GM12878 (cell line): ENCODE data around the gene PLEKHG4B. TPM values are rescaled to one million over a fixed set of nuclear protein-coding genes. Genes with fewer than 3 reads are reported as not detected.
"Not testable (repeated sequence)": the region's sequence is repeated elsewhere in the genome, so short reads cannot be mapped to it uniquely, and the experiment has no call there.

Experiments used
- ATAC-seq: fragments of 200-7000 bp; cut with Tn5 transposase; 3 replicates; pipeline ENCODE4 v1.9.1; 2020; ENCODE audit warnings: mild to moderate bottlenecking, moderate library complexity
- BruUV-seq: library from RNA; stranded (reverse); fragments of 400-500 nt; replicated peaks from 2 replicates; lab custom pipeline; 2021; lab: Mats Ljungman, UMichigan
- CTCF ChIA-PET: fragments of 300-600 bp; sonication (Branson Sonifier 250); formaldehyde crosslinking; extraction: SDS; loops from one replicate; lab custom pipeline; 2021; ENCODE audit warnings: inconsistent platforms; lab: Yijun Ruan, JAX
- POLR2A ChIA-PET: fragments of 350-600 bp; formaldehyde crosslinking; extraction: SDS; loops from one replicate; lab custom pipeline; 2021; ENCODE audit warnings: inconsistent platforms; lab: Charles Lee
- RAD21 ChIA-PET: fragments of 300-600 bp; sonication (Branson Sonifier 250); formaldehyde crosslinking; loops from one replicate; lab custom pipeline; 2023; ENCODE audit warnings: antibody characterized with exemption; ENCODE audit not compliant: unreplicated experiment; lab: Charles Lee
- SMC1A ChIA-PET: fragments of 300-600 bp; sonication (Branson Sonifier 250); formaldehyde crosslinking; loops from one replicate; lab custom pipeline; 2023; ENCODE audit not compliant: unreplicated experiment, uncharacterized antibody; lab: Charles Lee
- DNase-seq: peaks from one replicate; pipeline ENCODE4 v3.0.0-alpha.2; 2011; ENCODE audit warnings: low read depth, low spot score
- FAIRE-seq: peaks from 3 replicates; lab custom pipeline; 2011; peaks lifted over from hg19 to GRCh38; lab: Jason Lieb, UNC
- H2AFZ ChIP-seq: 2 replicates; pipeline ENCODE4 v1.6.0; 2011; ENCODE audit warnings: low read depth, low read length, control low read depth; ENCODE audit not compliant: control insufficient read depth
- H3K27ac ChIP-seq: 2 replicates; pipeline ENCODE4 v1.5.1; 2011; ENCODE audit warnings: control low read depth; ENCODE audit not compliant: control insufficient read depth, insufficient read depth
- H3K27me3 ChIP-seq, 2 experiments: replicated peaks in 1 of 2; 2 replicates each; pipeline versions ENCODE4 v1.6.0 to v1.6.1; 2011; ENCODE audit warnings: low read length in 1 of 2; ENCODE audit not compliant: control insufficient read depth in 2 of 2, insufficient read depth in 2 of 2
- H3K36me3 ChIP-seq, 2 experiments: 2 replicates each; pipeline ENCODE4 v1.5.1; 2011; ENCODE audit warnings: low read length in 1 of 2; ENCODE audit not compliant: control insufficient read depth in 2 of 2, insufficient read depth in 2 of 2
- H3K4me1 ChIP-seq: 2 replicates; pipeline ENCODE4 v1.6.1; 2011; ENCODE audit warnings: mild to moderate bottlenecking, low read length, moderate library complexity, mixed read lengths; ENCODE audit not compliant: control insufficient read depth, insufficient read depth
- H3K4me2 ChIP-seq: 2 replicates; pipeline ENCODE4 v1.6.0; 2011; ENCODE audit warnings: control low read depth; ENCODE audit not compliant: control insufficient read depth, insufficient read depth
- H3K4me3 ChIP-seq: fragments of 200-600 bp; sonication (generic); 2 replicates; pipeline ENCODE4 v1.5.1; 2016
- H3K79me2 ChIP-seq: 2 replicates; pipeline ENCODE4 v1.6.0; 2011; ENCODE audit warnings: low read length; ENCODE audit not compliant: control insufficient read depth, insufficient read depth
- H3K9ac ChIP-seq: 2 replicates; pipeline ENCODE4 v1.8.0; 2011; ENCODE audit warnings: low read length, control low read depth, mixed read lengths; ENCODE audit not compliant: control insufficient read depth, insufficient read depth
- H3K9me3 ChIP-seq: replicated peaks from 3 replicates; pipeline ENCODE4 v1.5.1; 2011; ENCODE audit warnings: mild to moderate bottlenecking, low read length; ENCODE audit not compliant: control insufficient read depth, insufficient read depth
- H4K20me1 ChIP-seq: 2 replicates; pipeline ENCODE4 v1.6.0; 2011; ENCODE audit not compliant: control insufficient read depth, insufficient read depth
- CBX5 ChIP-seq: sonication (generic); IDR thresholded peaks from 2 replicates; pipeline ENCODE4 v1.6.1; 2016; ENCODE audit warnings: low read depth, moderate library complexity, mild to moderate bottlenecking, inconsistent platforms
- CHD4 ChIP-seq: fragments of 200-600 bp; sonication (generic); IDR thresholded peaks from 2 replicates; pipeline ENCODE4 v1.6.1; 2016; ENCODE audit warnings: mild to moderate bottlenecking
- NFYB ChIP-seq: IDR thresholded peaks from 2 replicates; pipeline ENCODE4 v1.6.1; 2011; ENCODE audit warnings: low read depth, mild to moderate bottlenecking, low read length, improper control_type of control experiment, moderate library complexity; ENCODE audit not compliant: insufficient read depth
- RFX5 ChIP-seq: IDR thresholded peaks from 2 replicates; pipeline ENCODE4 v1.6.1; 2011; ENCODE audit warnings: low read depth, low read length, improper control_type of control experiment
- SREBF1 ChIP-seq: IDR thresholded peaks from 2 replicates; pipeline ENCODE4 v1.6.1; 2012; ENCODE audit warnings: mild to moderate bottlenecking, low read length
- ZBED1 ChIP-seq: IDR thresholded peaks from 2 replicates; pipeline ENCODE4 v1.6.1; 2016; ENCODE audit warnings: borderline replicate concordance
- WGBS: methylation state at CpG from one replicate; pipeline ENCODE4 v1.1.6; 2016; ENCODE audit warnings: low lambda C conversion rate; ENCODE audit not compliant: insufficient replicate concordance, insufficient coverage; ENCODE audit errors: missing lambda C conversion rate; 5-methylcytosine and 5-hydroxymethylcytosine counted together
- in situ Hi-C: fragments of 300-500 bp; cut with MboI; formaldehyde crosslinking; loops from 9 replicates; pipeline ENCODE4 v1.14.3; 2018; ENCODE audit warnings: mixed read lengths
- intact Hi-C: fragments of 100-400 bp; cut with micrococcal nuclease; formaldehyde crosslinking; loops from one replicate; pipeline ENCODE4 v1.14.2; 2022; ENCODE audit not compliant: unreplicated experiment
- polyA plus RNA-seq, 11 experiments: library from polyadenylated mRNA; depleted of rRNA in 4 of 11; unstranded in 6 of 11; stranded (reverse) in 5 of 11; fragments of >200 nt; fragmentation: Nextera tagmentation in 4 of 11; fragmentation: Illumina TruSeq in 1 of 11; extraction: Ambion mirVana in 4 of 11; extraction: Trizol in 1 of 11; gene quantifications; 1 replicate in 1 of 11; 2 replicates in 10 of 11; pipeline versions ENCODE4 v1.2.1 to v1.2.3, GENCODE V29; 2011 to 2016; ENCODE audit warnings: inconsistent platforms in 2 of 11, missing spikeins in 2 of 11, low read depth in 1 of 11
- total RNA-seq, 4 experiments: library from RNA; depleted of rRNA in 3 of 4; stranded (reverse); fragments of >200 nt in 3 of 4; fragmentation: Illumina TruSeq in 1 of 4; extraction: Trizol in 1 of 4; gene quantifications; 2 replicates each; pipeline versions ENCODE4 v1.2.1 to v1.2.3, GENCODE V29; 2013 to 2021
- TF ChIP-seq, protein P1 (sequence below): fragments of 450-650 bp; IDR thresholded peaks from 2 replicates; pipeline ENCODE4 v1.6.1; 2017; ENCODE audit warnings: low read depth, mild to moderate bottlenecking, moderate library complexity
- TF ChIP-seq, protein P2 (sequence below): IDR thresholded peaks from 2 replicates; pipeline ENCODE4 v1.6.1; 2011; ENCODE audit warnings: low read depth, low read length, improper control_type of control experiment, borderline replicate concordance
- TF ChIP-seq, protein P3 (sequence below): fragments of 150-350 bp; IDR thresholded peaks from 2 replicates; pipeline ENCODE4 v1.6.1; 2016; ENCODE audit warnings: low read depth, low read length

The PLEKHG4B gene
- total and polyA plus RNA-seq, 10 of the 15 experiments (the other 5 are each of a cell fraction or from before 2014, with no cell fraction given) = under 0.01 to 0.05 (median 0.01) TPM; not detected in 6

DNA sequence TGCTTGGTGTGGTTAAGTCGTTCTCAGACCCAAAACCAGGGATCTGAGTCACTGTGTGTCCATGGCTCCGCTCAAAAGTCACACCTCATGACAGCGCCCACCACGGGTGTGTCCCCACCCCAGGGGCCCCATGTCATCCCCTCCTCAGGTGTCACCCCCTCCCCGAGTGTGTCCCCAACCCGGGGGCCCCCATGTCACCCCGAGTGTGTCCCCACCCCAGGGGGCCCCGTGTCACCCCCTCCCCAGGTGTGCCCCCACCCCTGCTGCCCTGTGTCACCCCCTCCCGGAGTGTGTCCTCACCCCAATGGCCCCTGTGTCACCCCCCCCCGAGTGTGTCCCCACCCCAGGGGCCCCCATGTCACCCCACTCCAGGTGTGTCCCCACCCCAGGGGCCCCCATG lies 104.4 kb downstream of the PLEKHG4B start (continued):
- no peak for TF ChIP-seq CHD4

DNA sequence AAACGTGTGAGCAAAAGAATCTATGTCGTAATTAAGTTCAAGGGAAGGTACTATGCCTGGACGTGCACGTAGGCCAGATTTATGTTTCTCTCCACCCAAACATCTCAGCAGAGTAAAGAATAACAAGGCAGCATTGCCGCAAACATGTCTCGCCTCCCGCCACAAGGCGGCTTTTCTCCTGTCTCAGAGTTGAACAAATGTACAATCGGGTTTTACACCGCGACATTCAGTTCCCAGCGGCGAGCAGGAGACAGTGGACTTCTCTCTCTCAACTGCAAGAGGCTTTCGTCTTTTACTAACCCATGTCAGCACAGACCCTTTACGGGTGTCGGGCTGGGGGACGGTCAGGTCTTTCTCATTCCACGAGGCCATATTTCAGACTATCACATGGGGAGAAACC lies 105.1 kb downstream of the PLEKHG4B start:
- H3K9me3 ChIP-seq, ATAC-seq, BruUV-seq, intact Hi-C loops, FAIRE-seq, DNase-seq, H3K4me3 ChIP-seq, H3K27ac ChIP-seq, in situ Hi-C loops, POLR2A ChIA-PET, CTCF ChIA-PET, H3K36me3 ChIP-seq, SMC1A ChIA-PET, H3K4me2 ChIP-seq, H3K4me1 ChIP-seq, H4K20me1 ChIP-seq, H3K79me2 ChIP-seq, H3K27me3 ChIP-seq, H2AFZ ChIP-seq, H3K9ac ChIP-seq, RAD21 ChIA-PET: not testable (repeated sequence)
- 72% methylated on average over 15 of the region's 18 CpGs for WGBS

DNA sequence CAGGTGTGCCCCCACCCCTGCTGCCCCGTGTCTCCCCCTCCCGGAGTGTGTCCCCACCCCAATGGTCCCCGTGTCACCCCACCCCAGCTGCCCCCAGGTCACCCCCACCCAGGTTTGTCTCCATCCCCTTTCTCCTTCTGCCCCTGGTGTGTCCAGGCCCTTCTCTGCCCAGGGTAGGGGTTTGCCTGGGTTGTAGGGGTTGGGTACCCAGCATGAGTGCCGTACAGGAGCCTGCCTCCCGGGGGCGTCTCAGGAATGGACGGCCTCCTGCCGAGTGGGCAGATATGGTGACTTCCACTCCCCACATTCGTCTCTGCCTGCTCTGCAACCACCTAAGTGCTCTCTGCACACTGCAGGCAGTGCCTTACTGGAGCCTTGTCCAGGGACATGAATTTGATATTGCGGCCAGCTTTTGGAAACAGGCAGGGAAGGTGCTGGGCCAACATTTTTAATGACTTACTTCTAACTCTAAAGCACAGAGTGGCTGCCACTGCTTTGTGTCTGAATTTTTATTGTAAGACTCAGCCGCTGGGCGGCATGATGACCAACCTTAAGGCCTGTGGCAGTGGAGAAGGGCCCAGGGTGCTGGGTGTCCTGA lies 106.0 kb downstream of the PLEKHG4B start:
- FAIRE-seq = no peak
- H3K9ac ChIP-seq = no peak overlapping the region
- no peak overlapping the region for H3K4me3 ChIP-seq
- no TSS peak for BruUV-seq
- RAD21 ChIA-PET = no interaction called here
- H3K4me1 ChIP-seq = no peaks in the 10 kb centered on the region
- TF ChIP-seq CBX5 = no peak
- no peak for TF ChIP-seq ZBED1
- TF ChIP-seq, protein P1, sequence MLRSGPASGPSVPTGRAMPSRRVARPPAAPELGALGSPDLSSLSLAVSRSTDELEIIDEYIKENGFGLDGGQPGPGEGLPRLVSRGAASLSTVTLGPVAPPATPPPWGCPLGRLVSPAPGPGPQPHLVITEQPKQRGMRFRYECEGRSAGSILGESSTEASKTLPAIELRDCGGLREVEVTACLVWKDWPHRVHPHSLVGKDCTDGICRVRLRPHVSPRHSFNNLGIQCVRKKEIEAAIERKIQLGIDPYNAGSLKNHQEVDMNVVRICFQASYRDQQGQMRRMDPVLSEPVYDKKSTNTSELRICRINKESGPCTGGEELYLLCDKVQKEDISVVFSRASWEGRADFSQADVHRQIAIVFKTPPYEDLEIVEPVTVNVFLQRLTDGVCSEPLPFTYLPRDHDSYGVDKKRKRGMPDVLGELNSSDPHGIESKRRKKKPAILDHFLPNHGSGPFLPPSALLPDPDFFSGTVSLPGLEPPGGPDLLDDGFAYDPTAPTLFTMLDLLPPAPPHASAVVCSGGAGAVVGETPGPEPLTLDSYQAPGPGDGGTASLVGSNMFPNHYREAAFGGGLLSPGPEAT = no peak
- no peak for TF ChIP-seq SREBF1
- TF ChIP-seq RFX5 = no peak
- TF ChIP-seq NFYB = no peak
- TF ChIP-seq, protein P2, sequence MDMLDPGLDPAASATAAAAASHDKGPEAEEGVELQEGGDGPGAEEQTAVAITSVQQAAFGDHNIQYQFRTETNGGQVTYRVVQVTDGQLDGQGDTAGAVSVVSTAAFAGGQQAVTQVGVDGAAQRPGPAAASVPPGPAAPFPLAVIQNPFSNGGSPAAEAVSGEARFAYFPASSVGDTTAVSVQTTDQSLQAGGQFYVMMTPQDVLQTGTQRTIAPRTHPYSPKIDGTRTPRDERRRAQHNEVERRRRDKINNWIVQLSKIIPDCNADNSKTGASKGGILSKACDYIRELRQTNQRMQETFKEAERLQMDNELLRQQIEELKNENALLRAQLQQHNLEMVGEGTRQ = no peak
- TF ChIP-seq, protein P3, sequence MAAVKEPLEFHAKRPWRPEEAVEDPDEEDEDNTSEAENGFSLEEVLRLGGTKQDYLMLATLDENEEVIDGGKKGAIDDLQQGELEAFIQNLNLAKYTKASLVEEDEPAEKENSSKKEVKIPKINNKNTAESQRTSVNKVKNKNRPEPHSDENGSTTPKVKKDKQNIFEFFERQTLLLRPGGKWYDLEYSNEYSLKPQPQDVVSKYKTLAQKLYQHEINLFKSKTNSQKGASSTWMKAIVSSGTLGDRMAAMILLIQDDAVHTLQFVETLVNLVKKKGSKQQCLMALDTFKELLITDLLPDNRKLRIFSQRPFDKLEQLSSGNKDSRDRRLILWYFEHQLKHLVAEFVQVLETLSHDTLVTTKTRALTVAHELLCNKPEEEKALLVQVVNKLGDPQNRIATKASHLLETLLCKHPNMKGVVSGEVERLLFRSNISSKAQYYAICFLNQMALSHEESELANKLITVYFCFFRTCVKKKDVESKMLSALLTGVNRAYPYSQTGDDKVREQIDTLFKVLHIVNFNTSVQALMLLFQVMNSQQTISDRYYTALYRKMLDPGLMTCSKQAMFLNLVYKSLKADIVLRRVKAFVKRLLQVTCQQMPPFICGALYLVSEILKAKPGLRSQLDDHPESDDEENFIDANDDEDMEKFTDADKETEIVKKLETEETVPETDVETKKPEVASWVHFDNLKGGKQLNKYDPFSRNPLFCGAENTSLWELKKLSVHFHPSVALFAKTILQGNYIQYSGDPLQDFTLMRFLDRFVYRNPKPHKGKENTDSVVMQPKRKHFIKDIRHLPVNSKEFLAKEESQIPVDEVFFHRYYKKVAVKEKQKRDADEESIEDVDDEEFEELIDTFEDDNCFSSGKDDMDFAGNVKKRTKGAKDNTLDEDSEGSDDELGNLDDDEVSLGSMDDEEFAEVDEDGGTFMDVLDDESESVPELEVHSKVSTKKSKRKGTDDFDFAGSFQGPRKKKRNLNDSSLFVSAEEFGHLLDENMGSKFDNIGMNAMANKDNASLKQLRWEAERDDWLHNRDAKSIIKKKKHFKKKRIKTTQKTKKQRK = no peak
- TF ChIP-seq, all 136 proteins: peak for 0
- no peak overlapping the region for H2AFZ ChIP-seq
- no peak overlapping the region for H3K27ac ChIP-seq
- DNase-seq = no peak
- no peak for ATAC-seq
- H3K9me3 ChIP-seq = no peaks in the 10 kb centered on the region
- no peaks in the 10 kb centered on the region for H4K20me1 ChIP-seq
- ChIA-PET CTCF (no interaction called here), SMC1A (no interaction called here), POLR2A (no interaction called here)
- H3K79me2 ChIP-seq = no peaks in the 10 kb centered on the region
- no peak overlapping the region for H3K4me2 ChIP-seq
- no peaks in the 10 kb centered on the region for H3K27me3 ChIP-seq
- 85% methylated on average over 9 of the region's 12 CpGs for WGBS
- intact Hi-C loops (no loop called here), in situ Hi-C loops (no loop called here)
- no peaks in the 10 kb centered on the region for H3K36me3 ChIP-seq
